ENCODE data around the gene PRF1. TPM values are rescaled to one million over a fixed set of nuclear protein-coding genes. Genes with fewer than 3 reads are reported as not detected.

Gene PRF1
- total RNA-seq, 1 donor from 2014 or later = not detected

DNA sequence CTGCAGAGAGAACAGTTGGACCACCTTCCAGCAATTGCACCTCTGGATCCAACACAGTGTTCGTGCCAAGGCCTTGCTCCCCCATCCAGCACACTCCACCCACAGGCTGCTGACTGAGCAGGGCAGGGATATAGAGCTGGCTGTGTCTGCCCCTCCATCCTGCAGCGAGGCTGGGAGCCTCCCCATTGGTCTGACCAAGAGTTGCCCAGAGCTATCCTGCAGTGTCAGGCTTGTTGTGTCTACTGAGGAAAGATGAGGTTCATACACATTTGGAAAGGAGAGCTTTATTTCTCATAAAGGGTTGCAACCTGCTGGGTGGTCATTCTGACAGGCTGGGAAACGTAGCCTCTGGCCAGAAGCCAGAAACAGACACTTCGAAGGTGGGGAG is 27.1 kb downstream of the PRF1 start:
- no peak for DNase-seq (ENCODE audit: extremely low spot score, unreplicated experiment)
- Mint-ChIP-seq H3K4me1 (ENCODE audit: unreplicated experiment) (peaks cover 26% of the 10 kb centered on the region), H3K9me3 (ENCODE audit: unreplicated experiment) (no peaks in the 10 kb centered on the region), H3K27me3 (ENCODE audit: unreplicated experiment) (no peaks in the 10 kb centered on the region), H3K27ac (ENCODE audit: unreplicated experiment) (no peak overlapping the region), H3K36me3 (ENCODE audit: unreplicated experiment) (peaks cover 2% of the 10 kb centered on the region), H3K4me3 (ENCODE audit: unreplicated experiment) (no peak overlapping the region)
- TF ChIP-seq, protein P1, sequence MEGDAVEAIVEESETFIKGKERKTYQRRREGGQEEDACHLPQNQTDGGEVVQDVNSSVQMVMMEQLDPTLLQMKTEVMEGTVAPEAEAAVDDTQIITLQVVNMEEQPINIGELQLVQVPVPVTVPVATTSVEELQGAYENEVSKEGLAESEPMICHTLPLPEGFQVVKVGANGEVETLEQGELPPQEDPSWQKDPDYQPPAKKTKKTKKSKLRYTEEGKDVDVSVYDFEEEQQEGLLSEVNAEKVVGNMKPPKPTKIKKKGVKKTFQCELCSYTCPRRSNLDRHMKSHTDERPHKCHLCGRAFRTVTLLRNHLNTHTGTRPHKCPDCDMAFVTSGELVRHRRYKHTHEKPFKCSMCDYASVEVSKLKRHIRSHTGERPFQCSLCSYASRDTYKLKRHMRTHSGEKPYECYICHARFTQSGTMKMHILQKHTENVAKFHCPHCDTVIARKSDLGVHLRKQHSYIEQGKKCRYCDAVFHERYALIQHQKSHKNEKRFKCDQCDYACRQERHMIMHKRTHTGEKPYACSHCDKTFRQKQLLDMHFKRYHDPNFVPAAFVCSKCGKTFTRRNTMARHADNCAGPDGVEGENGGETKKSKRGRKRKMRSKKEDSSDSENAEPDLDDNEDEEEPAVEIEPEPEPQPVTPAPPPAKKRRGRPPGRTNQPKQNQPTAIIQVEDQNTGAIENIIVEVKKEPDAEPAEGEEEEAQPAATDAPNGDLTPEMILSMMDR (IDR thresholded peaks at IDR 0.05) = no peak

DNA sequence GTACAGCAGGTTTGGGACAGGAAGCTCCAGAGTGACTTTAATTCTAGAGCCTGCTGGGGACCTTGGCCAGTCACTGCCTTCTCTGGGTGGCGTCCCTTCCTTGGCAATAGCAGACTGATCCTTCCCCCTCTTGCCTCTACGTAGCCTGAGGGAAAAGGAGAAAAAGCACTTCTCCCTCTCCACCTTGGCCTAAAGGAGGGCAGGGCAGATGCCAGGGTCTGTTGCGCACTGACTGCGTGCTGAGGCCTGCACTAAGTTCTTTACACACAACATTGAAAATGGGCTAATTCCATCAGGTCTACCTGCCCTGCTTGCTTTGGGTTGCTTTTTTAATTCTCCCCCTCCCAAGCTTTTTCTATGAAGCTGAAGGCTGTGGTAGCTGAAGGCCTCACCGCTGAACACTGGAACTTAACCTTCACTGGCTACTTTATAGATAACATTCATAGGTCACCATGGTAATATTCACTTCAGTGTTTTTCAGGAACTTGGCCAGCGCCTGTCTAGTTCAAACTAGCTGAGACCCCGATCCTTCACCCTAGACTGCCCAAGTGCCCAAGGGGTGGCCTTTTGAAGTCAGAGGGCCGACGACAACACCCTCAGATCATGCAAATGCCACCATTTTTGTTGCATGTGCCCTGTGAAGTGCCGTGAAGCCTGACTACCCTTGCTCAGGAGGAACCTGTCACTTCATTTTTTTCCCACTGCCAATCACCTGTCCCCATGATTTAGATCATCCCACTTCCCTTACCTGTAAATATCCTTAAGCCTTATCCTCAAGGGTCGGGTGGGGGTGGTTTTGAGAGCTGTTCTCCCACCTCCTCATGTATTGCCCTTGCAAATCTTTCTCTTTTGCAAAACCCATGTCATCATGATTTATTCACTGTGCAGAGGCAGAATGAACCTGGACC is 28.7 kb downstream of the PRF1 start:
- DNase-seq (ENCODE audit: extremely low spot score, unreplicated experiment) = no peak
- Mint-ChIP-seq H3K9me3 (ENCODE audit: unreplicated experiment) (no peaks in the 10 kb centered on the region), H3K27ac (ENCODE audit: unreplicated experiment) (no peak overlapping the region), H3K27me3 (ENCODE audit: unreplicated experiment) (no peaks in the 10 kb centered on the region), H3K36me3 (ENCODE audit: unreplicated experiment) (peaks cover 2% of the 10 kb centered on the region), H3K4me1 (ENCODE audit: unreplicated experiment) (peaks cover 26% of the 10 kb centered on the region), H3K4me3 (ENCODE audit: unreplicated experiment) (no peak overlapping the region)
- TF ChIP-seq, protein P1 (IDR thresholded peaks at IDR 0.05) = no peak

DNA sequence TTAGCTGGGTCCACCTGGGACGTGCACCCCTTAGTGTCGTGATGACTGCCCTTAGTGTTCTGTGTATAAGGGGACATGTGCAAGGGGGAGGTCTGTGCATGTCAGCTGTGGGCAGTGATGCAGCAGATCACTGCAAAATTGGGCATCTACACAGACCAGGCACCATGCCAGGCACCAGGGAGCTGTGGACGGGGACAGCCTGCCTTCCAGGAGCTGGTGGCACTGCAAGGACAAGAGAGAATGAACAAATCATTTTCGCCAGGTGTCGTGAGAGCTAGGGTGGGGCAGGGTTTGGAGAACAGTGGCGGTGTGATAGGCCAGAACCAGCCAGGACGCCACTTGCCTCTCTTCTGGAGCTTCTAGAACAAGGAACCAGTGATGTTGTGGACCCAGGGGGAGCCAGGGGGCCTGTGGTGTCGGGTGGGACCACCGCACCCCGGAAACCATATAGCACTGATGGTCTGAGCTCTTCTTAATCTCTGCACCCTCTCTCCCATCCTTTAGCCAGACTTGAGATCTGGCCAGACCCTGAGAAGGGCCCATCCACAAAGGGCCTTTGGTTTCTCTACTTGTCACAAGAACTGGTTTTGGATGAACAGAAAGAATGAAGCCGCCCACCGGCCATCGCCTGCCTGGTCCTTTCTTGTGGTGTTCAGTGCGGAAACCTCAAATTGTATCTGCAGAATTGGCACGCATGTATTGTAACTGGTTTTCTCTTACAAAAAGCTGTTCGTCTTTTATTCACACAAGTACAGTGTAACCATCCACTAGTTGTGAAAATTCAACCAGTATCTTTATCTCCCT is 30.7 kb downstream of the PRF1 start:
- no peak for DNase-seq (ENCODE audit: extremely low spot score, unreplicated experiment)
- Mint-ChIP-seq H3K27ac (ENCODE audit: unreplicated experiment) (no peak overlapping the region), H3K36me3 (ENCODE audit: unreplicated experiment) (peaks cover 2% of the 10 kb centered on the region), H3K9me3 (ENCODE audit: unreplicated experiment) (no peaks in the 10 kb centered on the region), H3K4me1 (ENCODE audit: unreplicated experiment) (peaks cover 15% of the 10 kb centered on the region), H3K27me3 (ENCODE audit: unreplicated experiment) (no peaks in the 10 kb centered on the region), H3K4me3 (ENCODE audit: unreplicated experiment) (no peak overlapping the region)
- TF ChIP-seq, protein P1 (IDR thresholded peaks at IDR 0.05) = no peak

DNA sequence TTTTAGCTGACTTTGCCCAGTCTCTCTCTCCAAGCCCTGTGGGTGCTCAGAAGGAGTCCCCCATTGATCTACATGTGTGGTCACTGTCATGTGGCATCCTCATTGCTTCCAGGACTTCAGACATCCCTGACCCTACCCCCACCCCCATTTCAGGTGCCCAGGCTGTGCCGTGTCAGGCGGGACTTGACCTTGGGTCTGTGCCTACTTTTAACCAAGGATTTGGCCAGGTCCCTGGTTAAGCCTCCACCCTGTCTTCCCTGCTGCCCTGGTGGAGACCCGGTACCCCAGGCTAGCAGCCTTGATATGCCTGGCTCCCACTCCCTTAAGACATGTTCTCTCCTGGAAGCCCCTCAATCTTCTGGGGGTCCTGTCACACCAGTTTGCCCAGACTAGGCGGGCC is 31.3 kb downstream of the PRF1 start:
- Mint-ChIP-seq H3K27ac (ENCODE audit: unreplicated experiment) (no peak overlapping the region), H3K9me3 (ENCODE audit: unreplicated experiment) (no peaks in the 10 kb centered on the region), H3K36me3 (ENCODE audit: unreplicated experiment) (peaks cover 2% of the 10 kb centered on the region), H3K27me3 (ENCODE audit: unreplicated experiment) (no peaks in the 10 kb centered on the region), H3K4me1 (ENCODE audit: unreplicated experiment) (peaks cover 9% of the 10 kb centered on the region), H3K4me3 (ENCODE audit: unreplicated experiment) (no peak overlapping the region)
- DNase-seq (ENCODE audit: extremely low spot score, unreplicated experiment) = no peak
- TF ChIP-seq, protein P1 (IDR thresholded peaks at IDR 0.05) = no peak
